ENCODE results near the gene ARHGAP6.
"Not testable (repeated sequence)": the region's sequence is repeated elsewhere in the genome, so short reads cannot be mapped to it uniquely, and the experiment has no call there.

The ARHGAP6 gene

GRCh38 chrX:11597479-11597878, 68.2 kb downstream of the ARHGAP6 start:
- Histone ChIP-seq H3K4me3 (ENCODE audit: low read depth in 1 of 2, low read length in 2 of 2) (no peak overlapping the region), H3K27ac (ENCODE audit: low read depth, low read length) (no peak overlapping the region), H3K4me1 (ENCODE audit: insufficient read depth, low read length) (no peaks in the 10 kb centered on the region), H3K9ac (ENCODE audit: low read length) (no peak overlapping the region), H3K9me3 (ENCODE audit: low read length) (no peaks in the 10 kb centered on the region), H3K27me3 (ENCODE audit: control insufficient read depth in 1 of 2, insufficient read depth in 2 of 2, low read length in 2 of 2) (no peaks in the 10 kb centered on the region), H3K36me3 (ENCODE audit: insufficient read depth, low read length) (no peaks in the 10 kb centered on the region)

GRCh38 chrX:11591723-11592346, 73.9 kb downstream of the ARHGAP6 start:
- H3K4me3 ChIP-seq (ENCODE audit: low read depth in 1 of 2, low read length in 2 of 2): no peak overlapping the region
- H3K27ac ChIP-seq (ENCODE audit: low read depth, low read length): no peak overlapping the region
- H3K27me3 ChIP-seq (ENCODE audit: control insufficient read depth in 1 of 2, insufficient read depth in 2 of 2, low read length in 2 of 2): no peaks in the 10 kb centered on the region
- no peaks in the 10 kb centered on the region for H3K36me3 ChIP-seq (ENCODE audit: insufficient read depth, low read length)
- H3K4me1 ChIP-seq (ENCODE audit: insufficient read depth, low read length): no peaks in the 10 kb centered on the region
- H3K9ac ChIP-seq (ENCODE audit: low read length): no peak overlapping the region
- H3K9me3 ChIP-seq (ENCODE audit: low read length): no peaks in the 10 kb centered on the region

GRCh38 chrX:11589641-11590040, 76.1 kb downstream of the ARHGAP6 start:
- no peak overlapping the region for H3K9ac ChIP-seq (ENCODE audit: low read length)
- H3K36me3 ChIP-seq (ENCODE audit: insufficient read depth, low read length): no peaks in the 10 kb centered on the region
- H3K9me3 ChIP-seq (ENCODE audit: low read length): no peaks in the 10 kb centered on the region
- H3K4me3 ChIP-seq (ENCODE audit: low read depth in 1 of 2, low read length in 2 of 2): no peak overlapping the region
- no peaks in the 10 kb centered on the region for H3K27me3 ChIP-seq (ENCODE audit: control insufficient read depth in 1 of 2, insufficient read depth in 2 of 2, low read length in 2 of 2)
- no peaks in the 10 kb centered on the region for H3K4me1 ChIP-seq (ENCODE audit: insufficient read depth, low read length)
- H3K27ac ChIP-seq (ENCODE audit: low read depth, low read length): no peak overlapping the region

- H3K9ac ChIP-seq (ENCODE audit: low read length): no peak overlapping the region
- H3K4me3 ChIP-seq (ENCODE audit: low read depth in 1 of 2, low read length in 2 of 2): no peak overlapping the region
- no peaks in the 10 kb centered on the region for H3K27me3 ChIP-seq (ENCODE audit: control insufficient read depth in 1 of 2, insufficient read depth in 2 of 2, low read length in 2 of 2)
- H3K27ac ChIP-seq (ENCODE audit: low read depth, low read length): no peak overlapping the region
- H3K9me3 ChIP-seq (ENCODE audit: low read length): no peaks in the 10 kb centered on the region
- no peaks in the 10 kb centered on the region for H3K4me1 ChIP-seq (ENCODE audit: insufficient read depth, low read length)
- no peaks in the 10 kb centered on the region for H3K36me3 ChIP-seq (ENCODE audit: insufficient read depth, low read length)
Observed at GRCh38 chrX:11588097-11588496, 77.6 kb downstream of the ARHGAP6 start.

GRCh38 chrX:11585174-11585573, 80.5 kb downstream of the ARHGAP6 start:
- Histone ChIP-seq H3K36me3 (ENCODE audit: insufficient read depth, low read length) (no peaks in the 10 kb centered on the region), H3K4me1 (ENCODE audit: insufficient read depth, low read length) (peaks cover 3% of the 10 kb centered on the region), H3K27me3 (ENCODE audit: control insufficient read depth in 1 of 2, insufficient read depth in 2 of 2, low read length in 2 of 2) (no peaks in the 10 kb centered on the region), H3K27ac (ENCODE audit: low read depth, low read length) (no peak overlapping the region), H3K4me3 (ENCODE audit: low read depth in 1 of 2, low read length in 2 of 2) (no peak overlapping the region), H3K9me3 (ENCODE audit: low read length) (no peaks in the 10 kb centered on the region), H3K9ac (ENCODE audit: low read length) (no peak overlapping the region)

- Histone ChIP-seq H3K36me3 (ENCODE audit: insufficient read depth, low read length) (no peaks in the 10 kb centered on the region), H3K4me3 (ENCODE audit: low read depth in 1 of 2, low read length in 2 of 2) (no peak overlapping the region), H3K9me3 (ENCODE audit: low read length) (no peaks in the 10 kb centered on the region), H3K4me1 (ENCODE audit: insufficient read depth, low read length) (peaks cover 3% of the 10 kb centered on the region), H3K27ac (ENCODE audit: low read depth, low read length) (no peak overlapping the region), H3K9ac (ENCODE audit: low read length) (no peak overlapping the region), H3K27me3 (ENCODE audit: control insufficient read depth in 1 of 2, insufficient read depth in 2 of 2, low read length in 2 of 2) (no peaks in the 10 kb centered on the region)
Observed at GRCh38 chrX:11580789-11581188, 84.9 kb downstream of the ARHGAP6 start.

- no peaks in the 10 kb centered on the region for H3K27me3 ChIP-seq (ENCODE audit: control insufficient read depth in 1 of 2, insufficient read depth in 2 of 2, low read length in 2 of 2)
- no peaks in the 10 kb centered on the region for H3K9me3 ChIP-seq (ENCODE audit: low read length)
- no peak overlapping the region for H3K27ac ChIP-seq (ENCODE audit: low read depth, low read length)
- H3K9ac ChIP-seq (ENCODE audit: low read length): no peak overlapping the region
- H3K4me3 ChIP-seq (ENCODE audit: low read depth in 1 of 2, low read length in 2 of 2): no peak overlapping the region
- peaks cover 3% of the 10 kb centered on the region for H3K4me1 ChIP-seq (ENCODE audit: insufficient read depth, low read length)
- no peaks in the 10 kb centered on the region for H3K36me3 ChIP-seq (ENCODE audit: insufficient read depth, low read length)
Observed at GRCh38 chrX:11579636-11580600, 85.8 kb downstream of the ARHGAP6 start.

- not testable (repeated sequence) for H3K4me1 ChIP-seq (ENCODE audit: insufficient read depth, low read length); H3K36me3 ChIP-seq (ENCODE audit: insufficient read depth, low read length); H3K27me3 ChIP-seq (ENCODE audit: control insufficient read depth in 1 of 2, insufficient read depth in 2 of 2, low read length in 2 of 2); H3K9ac ChIP-seq (ENCODE audit: low read length); H3K4me3 ChIP-seq (ENCODE audit: low read depth in 1 of 2, low read length in 2 of 2); H3K27ac ChIP-seq (ENCODE audit: low read depth, low read length); H3K9me3 ChIP-seq (ENCODE audit: low read length)
Observed at GRCh38 chrX:11578301-11578700, 87.4 kb downstream of the ARHGAP6 start.

- Histone ChIP-seq H3K27ac (ENCODE audit: low read depth, low read length) (no peak overlapping the region), H3K4me1 (ENCODE audit: insufficient read depth, low read length) (peaks cover 3% of the 10 kb centered on the region), H3K9me3 (ENCODE audit: low read length) (no peaks in the 10 kb centered on the region)
Observed at GRCh38 chrX:11577603-11578002, 88.1 kb downstream of the ARHGAP6 start.

GRCh38 chrX:11575332-11575731, 90.4 kb downstream of the ARHGAP6 start:
- Histone ChIP-seq H3K9me3 (ENCODE audit: low read length) (no peaks in the 10 kb centered on the region), H3K27me3 (ENCODE audit: control insufficient read depth in 1 of 2, insufficient read depth in 2 of 2, low read length in 2 of 2) (no peaks in the 10 kb centered on the region), H3K4me1 (ENCODE audit: insufficient read depth, low read length) (no peaks in the 10 kb centered on the region), H3K36me3 (ENCODE audit: insufficient read depth, low read length) (no peaks in the 10 kb centered on the region), H3K9ac (ENCODE audit: low read length) (no peak overlapping the region), H3K4me3 (ENCODE audit: low read depth in 1 of 2, low read length in 2 of 2) (no peak overlapping the region), H3K27ac (ENCODE audit: low read depth, low read length) (no peak overlapping the region)

More at GRCh38 chrX:11577603-11578002, 88.1 kb downstream of the ARHGAP6 start:
- Histone ChIP-seq H3K27me3 (ENCODE audit: control insufficient read depth in 1 of 2, insufficient read depth in 2 of 2, low read length in 2 of 2) (no peaks in the 10 kb centered on the region), H3K36me3 (ENCODE audit: insufficient read depth, low read length) (no peaks in the 10 kb centered on the region), H3K9ac (ENCODE audit: low read length) (no peak overlapping the region), H3K4me3 (ENCODE audit: low read depth in 1 of 2, low read length in 2 of 2) (no peak overlapping the region)

GRCh38 chrX:11567528-11568220, 98.0 kb downstream of the ARHGAP6 start:
- Histone ChIP-seq H3K27ac (ENCODE audit: low read depth, low read length) (no peak overlapping the region), H3K9me3 (ENCODE audit: low read length) (no peaks in the 10 kb centered on the region), H3K36me3 (ENCODE audit: insufficient read depth, low read length) (no peaks in the 10 kb centered on the region), H3K4me1 (ENCODE audit: insufficient read depth, low read length) (peaks cover 14% of the 10 kb centered on the region), H3K27me3 (ENCODE audit: control insufficient read depth in 1 of 2, insufficient read depth in 2 of 2, low read length in 2 of 2) (no peaks in the 10 kb centered on the region), H3K9ac (ENCODE audit: low read length) (no peak overlapping the region), H3K4me3 (ENCODE audit: low read depth in 1 of 2, low read length in 2 of 2) (no peak overlapping the region)
